K562 (cell line): Measurements from ENCODE around the gene INSYN2B. TPM values are rescaled to one million over a fixed set of nuclear protein-coding genes. Genes with fewer than 3 reads are reported as not detected.

Experiments used
- ATAC-seq: fragments of 200-7000 bp; cut with Tn5 transposase; 3 replicates; pipeline ENCODE4 v1.9.1; 2020; ENCODE audit warnings: moderate library complexity
- BruUV-seq: library from RNA; stranded (reverse); fragments of 400-500 nt; replicated peaks from 2 replicates; lab custom pipeline; 2021; lab: Mats Ljungman, UMichigan
- CTCF ChIA-PET: fragments of 300-600 bp; formaldehyde crosslinking; extraction: SDS; loops from one replicate; lab custom pipeline; 2021; ENCODE audit warnings: low intra/inter-chr PET ratio; lab: Yijun Ruan, JAX
- POLR2A ChIA-PET: fragments of 300-600, 350-650 bp; sonication (Branson Sonifier 250); formaldehyde crosslinking; extraction: SDS; loops from one replicate; lab custom pipeline; 2021; ENCODE audit warnings: antibody characterized with exemption, inconsistent platforms; lab: Yijun Ruan, JAX
- DNase-seq, 4 experiments: peaks; one replicate each; pipeline versions ENCODE4 v3.0.0 to v3.0.0-alpha.2; 2011 to 2018; ENCODE audit warnings: low spot score in 3 of 4, mixed read lengths in 3 of 4; ENCODE audit errors: extremely low read depth in 1 of 4
- FAIRE-seq: peaks from 2 replicates; lab custom pipeline; 2011; peaks lifted over from hg19 to GRCh38; lab: Jason Lieb, UNC
- H2AFZ ChIP-seq: 2 replicates; pipeline ENCODE4 v1.6.0; 2011; ENCODE audit warnings: low read depth, low read length, control low read depth, inconsistent platforms
- H3K27ac ChIP-seq: fragments of 200-600 bp; 3 replicates; pipeline ENCODE4 v1.8.0; 2011; ENCODE audit warnings: low read depth, mild to moderate bottlenecking, control low read depth, inconsistent platforms, low read length, moderate library complexity, mixed read lengths; ENCODE audit errors: extremely low read depth
- H3K27me3 ChIP-seq, 2 experiments: fragments of 300-600 bp in 1 of 2; 2 replicates in 1 of 2; 3 replicates in 1 of 2; pipeline versions ENCODE4 v1.6.0 to v1.8.0; 2011; ENCODE audit warnings: inconsistent platforms in 2 of 2, low read length in 2 of 2, mild to moderate bottlenecking in 1 of 2, mixed read lengths in 1 of 2, moderate library complexity in 1 of 2; ENCODE audit not compliant: control insufficient read depth in 2 of 2, insufficient read depth in 2 of 2
- H3K36me3 ChIP-seq: fragments of 300-600 bp; 3 replicates; pipeline ENCODE4 v1.8.0; 2011; ENCODE audit warnings: mild to moderate bottlenecking, low read length, inconsistent platforms; ENCODE audit not compliant: control insufficient read depth, insufficient read depth
- H3K4me1 ChIP-seq, 2 experiments: fragments of 200-600 bp in 1 of 2; replicated peaks in 1 of 2; 2 replicates in 1 of 2; 3 replicates in 1 of 2; pipeline versions ENCODE4 v1.5.1 to v1.8.0; 2011; ENCODE audit warnings: inconsistent platforms in 2 of 2, low read length in 2 of 2, mild to moderate bottlenecking in 1 of 2, mixed read lengths in 1 of 2, moderate library complexity in 1 of 2; ENCODE audit not compliant: control insufficient read depth in 2 of 2, insufficient read depth in 2 of 2
- H3K4me2 ChIP-seq: 2 replicates; pipeline ENCODE4 v1.6.1; 2011; ENCODE audit warnings: low read length, control low read depth, inconsistent platforms, mixed read lengths; ENCODE audit not compliant: insufficient read depth
- H3K4me3 ChIP-seq: fragments of 200-600 bp; sonication (generic), shearing (Covaris generic); 2 replicates; pipeline ENCODE4 v1.5.1; 2016; ENCODE audit warnings: control low read depth, inconsistent platforms
- H3K79me2 ChIP-seq: fragments of 200-600 bp; 3 replicates; pipeline ENCODE4 v1.8.0; 2011; ENCODE audit warnings: low read length, inconsistent platforms; ENCODE audit not compliant: control insufficient read depth, insufficient read depth
- H3K9ac ChIP-seq, 2 experiments: 2 replicates each; pipeline versions ENCODE4 v1.6.0 to v1.6.1; 2011; ENCODE audit warnings: low read depth in 2 of 2, low read length in 2 of 2, control low read depth in 1 of 2, inconsistent platforms in 1 of 2, mild to moderate bottlenecking in 1 of 2, mixed read lengths in 1 of 2; ENCODE audit not compliant: insufficient read depth in 1 of 2
- H3K9me1 ChIP-seq: one replicate; pipeline ENCODE4 v1.6.0; 2011; ENCODE audit warnings: inconsistent platforms, mild to moderate bottlenecking, low read length, moderate library complexity; ENCODE audit not compliant: control insufficient read depth, insufficient read depth
- H3K9me3 ChIP-seq: replicated peaks from 2 replicates; pipeline ENCODE4 v1.5.1; 2011; ENCODE audit warnings: low read depth, low read length, inconsistent platforms; ENCODE audit not compliant: control insufficient read depth, insufficient read depth
- H4K20me1 ChIP-seq: replicated peaks from 2 replicates; pipeline ENCODE4 v1.6.1; 2011; ENCODE audit warnings: low read length, inconsistent platforms, mixed read lengths; ENCODE audit not compliant: control insufficient read depth, insufficient read depth
- BMI1 ChIP-seq: fragments of 150-350 bp; IDR thresholded peaks from 2 replicates; pipeline ENCODE4 v1.6.1; 2014; ENCODE audit warnings: low read length
- CBX2 ChIP-seq: fragments of 200-600 bp; sonication (generic); IDR thresholded peaks from one replicate; pipeline ENCODE4 v1.6.1; 2012; ENCODE audit warnings: mild to moderate bottlenecking, low read length, inconsistent platforms; ENCODE audit not compliant: insufficient read depth, poor library complexity, severe bottlenecking
- CCNT2 ChIP-seq: IDR thresholded peaks from 2 replicates; pipeline ENCODE4 v1.6.1; 2011; ENCODE audit warnings: borderline replicate concordance, low read depth, mild to moderate bottlenecking, moderate library complexity, mixed read lengths, low read length; ENCODE audit not compliant: insufficient read length; ENCODE audit errors: extremely low read depth
- ETS2 ChIP-seq: IDR thresholded peaks from 2 replicates; pipeline ENCODE4 v1.6.1; 2016; ENCODE audit warnings: borderline replicate concordance, missing genetic modification characterization, mild to moderate bottlenecking, moderate library complexity, missing compliant biosample characterization; ENCODE audit not compliant: poor library complexity, severe bottlenecking
- FOXA3 ChIP-seq, 2 experiments: fragments of 450-650 bp in 1 of 2; sonication (generic) in 1 of 2; formaldehyde crosslinking; IDR thresholded peaks in 1 of 2; conservative IDR thresholded peaks in 1 of 2; 2 replicates each; pipeline versions ENCODE4 v1.4.0 to v1.8.0; 2020 to 2022; ENCODE audit warnings: mild to moderate bottlenecking in 2 of 2, missing genetic modification reagents in 1 of 2
- HNRNPL ChIP-seq: fragments of 200-400 bp; formaldehyde crosslinking; IDR thresholded peaks from 2 replicates; pipeline ENCODE4 v1.6.1; 2017; ENCODE audit warnings: low read depth, mild to moderate bottlenecking, low read length
- SMARCE1 ChIP-seq: fragments of 450-650 bp; IDR thresholded peaks from 2 replicates; pipeline ENCODE4 v1.7.1; 2016; ENCODE audit warnings: mild to moderate bottlenecking
- ZKSCAN8 ChIP-seq: fragments of 200-800 bp; sonication (Bioruptor generic); IDR thresholded peaks from 2 replicates; pipeline ENCODE4 v1.6.1; 2016; ENCODE audit warnings: missing genetic modification characterization, missing compliant biosample characterization
- WGBS: fragments of 100-300 bp; shearing (Covaris generic); methylation state at CpG from one replicate; pipeline ENCODE4 v1.1.6; 2016; ENCODE audit warnings: low coverage, mixed read lengths; ENCODE audit not compliant: insufficient coverage; ENCODE audit errors: missing lambda C conversion rate; 5-methylcytosine and 5-hydroxymethylcytosine counted together
- in situ Hi-C: fragments of 300-500 bp; cut with MboI; formaldehyde crosslinking; loops from 4 replicates; pipeline ENCODE4 v1.15.0; 2018; ENCODE audit warnings: inconsistent platforms, mixed read lengths
- intact Hi-C: fragments of 100-400 bp; cut with micrococcal nuclease; formaldehyde crosslinking; loops from 2 replicates; pipeline ENCODE4 v1.14.2; 2022
- polyA plus RNA-seq, 8 experiments: library from polyadenylated mRNA; depleted of rRNA in 4 of 8; stranded (reverse) in 5 of 8; unstranded in 3 of 8; fragments of >200 nt; fragmentation: Nextera tagmentation in 2 of 8; fragmentation: Illumina TruSeq in 1 of 8; extraction: Ambion mirVana in 2 of 8; extraction: Trizol in 1 of 8; gene quantifications; 2 replicates each; pipeline versions ENCODE4 v1.2.1 to v1.2.3, GENCODE V29; 2011 to 2014; ENCODE audit warnings: inconsistent platforms in 1 of 8, missing spikeins in 1 of 8
- total RNA-seq, 7 experiments: library from RNA; depleted of rRNA in 6 of 7; stranded (reverse); fragments of >200 nt in 6 of 7; fragmentation: Illumina TruSeq in 2 of 7; extraction: Trizol in 2 of 7; gene quantifications; 2 replicates each; pipeline versions ENCODE4 v1.2.1 to v1.2.3, GENCODE V29; 2011 to 2021; ENCODE audit warnings: low replicate concordance in 1 of 7
- TF ChIP-seq, protein P1 (sequence below): fragments of 250-450 bp; sonication (Bioruptor Pico); IDR thresholded peaks from 2 replicates; pipeline ENCODE4 v1.8.0; 2021; ENCODE audit warnings: moderate library complexity, mild to moderate bottlenecking, inconsistent platforms

INSYN2B gene
- total and polyA plus RNA-seq, 9 of the 15 experiments (the other 6 are each of a cell fraction or from before 2014, with no cell fraction given) = not detected

DNA sequence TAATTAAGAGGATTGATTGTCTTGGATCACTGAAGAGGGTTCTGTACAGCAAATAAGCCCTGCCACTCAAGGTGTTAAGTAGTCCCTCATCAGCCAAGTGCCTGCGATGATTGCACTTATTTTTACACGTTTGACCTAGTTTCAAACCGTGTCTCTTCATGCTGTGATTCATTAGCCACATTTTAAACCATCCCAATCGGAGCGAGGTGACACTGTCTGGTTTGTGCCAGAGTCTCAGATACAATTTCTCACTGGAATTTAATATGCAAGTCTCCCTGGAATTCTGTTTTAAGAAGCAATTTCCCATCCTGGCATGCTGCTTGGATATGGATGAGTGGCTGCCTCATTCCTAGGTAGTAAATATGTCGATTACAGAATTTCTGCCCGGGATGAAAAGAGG lies 1.6 kb downstream of the INSYN2B start:
- WGBS = 7% methylated on average over 7 of the region's 7 CpGs
- no peak for FAIRE-seq

More for the DNA sequence above, 1.6 kb downstream of the INSYN2B start:
- TF ChIP-seq CCNT2 (no peak), CBX2 (no peak), BMI1 (no peak), ZKSCAN8 (CRISPR knock-in tag) (no peak), SMARCE1 (no peak), FOXA3 (CRISPR knock-in tag; conservative IDR thresholded peaks at IDR 0.05 in 1 of 2, IDR thresholded peaks at IDR 0.05 in 1 of 2) (no peak), ETS2 (tag) (no peak), HNRNPL (no peak)
- TF ChIP-seq, protein P1, sequence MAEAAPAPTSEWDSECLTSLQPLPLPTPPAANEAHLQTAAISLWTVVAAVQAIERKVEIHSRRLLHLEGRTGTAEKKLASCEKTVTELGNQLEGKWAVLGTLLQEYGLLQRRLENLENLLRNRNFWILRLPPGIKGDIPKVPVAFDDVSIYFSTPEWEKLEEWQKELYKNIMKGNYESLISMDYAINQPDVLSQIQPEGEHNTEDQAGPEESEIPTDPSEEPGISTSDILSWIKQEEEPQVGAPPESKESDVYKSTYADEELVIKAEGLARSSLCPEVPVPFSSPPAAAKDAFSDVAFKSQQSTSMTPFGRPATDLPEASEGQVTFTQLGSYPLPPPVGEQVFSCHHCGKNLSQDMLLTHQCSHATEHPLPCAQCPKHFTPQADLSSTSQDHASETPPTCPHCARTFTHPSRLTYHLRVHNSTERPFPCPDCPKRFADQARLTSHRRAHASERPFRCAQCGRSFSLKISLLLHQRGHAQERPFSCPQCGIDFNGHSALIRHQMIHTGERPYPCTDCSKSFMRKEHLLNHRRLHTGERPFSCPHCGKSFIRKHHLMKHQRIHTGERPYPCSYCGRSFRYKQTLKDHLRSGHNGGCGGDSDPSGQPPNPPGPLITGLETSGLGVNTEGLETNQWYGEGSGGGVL (CRISPR knock-in tag) = no peak
- BruUV-seq = no TSS peak
- no peaks in the 10 kb centered on the region for H4K20me1 ChIP-seq
- H3K79me2 ChIP-seq = no peaks in the 10 kb centered on the region
- peaks cover 0 to 2% of the 10 kb centered on the region in 2 experiments; a peak in 1 of 5 replicates for H3K27me3 ChIP-seq
- H2AFZ ChIP-seq = no peak overlapping the region
- H3K36me3 ChIP-seq = no peaks in the 10 kb centered on the region
- H3K9me3 ChIP-seq = no peaks in the 10 kb centered on the region
- intact Hi-C loops = no loop called here
- CTCF ChIA-PET = no interaction called here
- no peaks in the 10 kb centered on the region; a peak in 1 of 5 replicates for H3K4me1 ChIP-seq
- no peak overlapping the region for H3K9ac ChIP-seq
- in situ Hi-C loops = no loop called here
- no peak for DNase-seq
- POLR2A ChIA-PET = no interaction called here
- ATAC-seq = no peak
- H3K9me1 ChIP-seq = no peaks in the 10 kb centered on the region
- no peak overlapping the region for H3K4me3 ChIP-seq
- no peak overlapping the region for H3K4me2 ChIP-seq
- no peak overlapping the region for H3K27ac ChIP-seq
